CD4-positive, alpha-beta T cell treated with Interleukin-17A for 4 hours (primary cell): ENCODE results near the gene CEP112.
"Not testable (repeated sequence)": the region's sequence is repeated elsewhere in the genome, so short reads cannot be mapped to it uniquely, and the experiment has no call there.

Source experiments
- DNase-seq: peaks from one replicate; pipeline ENCODE4 v3.0.0-alpha.2; 2020; ENCODE audit warnings: mixed read lengths

CEP112 gene

GRCh38 chr17:66150708-66151107 is 41.2 kb downstream of the CEP112 start:
- no peak for DNase-seq

- no peak for DNase-seq
These were observed 42.4 kb downstream of the CEP112 start for GRCh38 chr17:66149562-66149961.

- no peak for DNase-seq
These were observed 45.5 kb downstream of the CEP112 start for GRCh38 chr17:66146394-66146793.

- no peak for DNase-seq
These were observed 48.2 kb downstream of the CEP112 start for GRCh38 chr17:66143657-66144282.

GRCh38 chr17:66142428-66142827 is 49.5 kb downstream of the CEP112 start:
- no peak for DNase-seq

GRCh38 chr17:66138120-66138519 is 53.8 kb downstream of the CEP112 start:
- DNase-seq, result no peak

GRCh38 chr17:66135896-66136295 is 56.0 kb downstream of the CEP112 start:
- DNase-seq, result no peak

- no peak for DNase-seq
These were observed 56.7 kb downstream of the CEP112 start for GRCh38 chr17:66135219-66135618.

- no peak for DNase-seq
These were observed 62.2 kb downstream of the CEP112 start for GRCh38 chr17:66129759-66130158.

GRCh38 chr17:66126231-66126630 is 65.7 kb downstream of the CEP112 start:
- DNase-seq, result no peak

- DNase-seq, result no peak
These were observed 68.8 kb downstream of the CEP112 start for GRCh38 chr17:66123163-66123562.

- no peak for DNase-seq
These were observed 76.7 kb downstream of the CEP112 start for GRCh38 chr17:66115246-66115645.

- DNase-seq, result no peak
These were observed 77.3 kb downstream of the CEP112 start for GRCh38 chr17:66114609-66115008.

GRCh38 chr17:66107731-66108130 is 84.2 kb downstream of the CEP112 start:
- DNase-seq, result no peak

GRCh38 chr17:66098040-66098439 is 93.9 kb downstream of the CEP112 start:
- no peak for DNase-seq

GRCh38 chr17:66094727-66095126 is 97.2 kb downstream of the CEP112 start:
- no peak for DNase-seq

GRCh38 chr17:66091445-66092080 is 100.4 kb downstream of the CEP112 start:
- no peak for DNase-seq

- DNase-seq, result no peak
These were observed 102.2 kb downstream of the CEP112 start for GRCh38 chr17:66089764-66090163.

- DNase-seq, result no peak
These were observed 103.8 kb downstream of the CEP112 start for GRCh38 chr17:66088173-66088572.

- no peak for DNase-seq
These were observed 104.9 kb downstream of the CEP112 start for GRCh38 chr17:66087073-66087472.

GRCh38 chr17:66085221-66085620 is 106.7 kb downstream of the CEP112 start:
- DNase-seq, result no peak

- DNase-seq, result not testable (repeated sequence)
These were observed 111.3 kb downstream of the CEP112 start for GRCh38 chr17:66080670-66081069.

- DNase-seq, result no peak
These were observed 115.3 kb downstream of the CEP112 start for GRCh38 chr17:66076546-66077190.

- no peak for DNase-seq
These were observed 118.5 kb downstream of the CEP112 start for GRCh38 chr17:66073384-66073783.
